Fibroblast of lung (primary cell): ENCODE results near the gene SFMBT2. TPM values are rescaled to one million over a fixed set of nuclear protein-coding genes. Genes with fewer than 3 reads are reported as not detected.

Experiments
- DNase-seq, 2 donors: peaks; one replicate each; pipeline versions ENCODE4 v3.0.0 to v3.0.0-alpha.2; 2010; ENCODE audit warnings: low read depth in 2 of 2
- H2AFZ ChIP-seq: 2 replicates; pipeline ENCODE4 v1.5.1; 2012; ENCODE audit warnings: low read length, control low read depth, inconsistent platforms
- H3K27ac ChIP-seq: 2 replicates; pipeline ENCODE4 v1.5.1; 2011; ENCODE audit warnings: low read length, control low read depth; ENCODE audit not compliant: insufficient read depth
- H3K27me3 ChIP-seq: 2 replicates; pipeline ENCODE4 v1.5.1; 2011; ENCODE audit warnings: mild to moderate bottlenecking, low read length; ENCODE audit not compliant: control insufficient read depth, insufficient read depth
- H3K36me3 ChIP-seq: 2 replicates; pipeline ENCODE4 v1.5.1; 2011; ENCODE audit warnings: low read length; ENCODE audit not compliant: control insufficient read depth, insufficient read depth
- H3K4me1 ChIP-seq: 2 replicates; pipeline ENCODE4 v1.5.1; 2011; ENCODE audit warnings: low read length; ENCODE audit not compliant: control insufficient read depth, insufficient read depth; ENCODE audit errors: extremely low read depth
- H3K4me2 ChIP-seq: 2 replicates; pipeline ENCODE4 v1.5.1; 2011; ENCODE audit warnings: low read length, control low read depth; ENCODE audit not compliant: insufficient read depth; ENCODE audit errors: extremely low read depth
- H3K4me3 ChIP-seq, 4 experiments: fragments of 200-600 bp in 1 of 4; sonication (generic) in 1 of 4; replicated peaks in 1 of 4; 2 replicates each; pipeline ENCODE4 v1.5.1; 2011 to 2016; ENCODE audit warnings: low read length in 4 of 4, low read depth in 3 of 4, mild to moderate bottlenecking in 3 of 4, control low read depth in 2 of 4, inconsistent platforms in 1 of 4, mixed read lengths in 1 of 4; ENCODE audit not compliant: insufficient read depth in 1 of 4; ENCODE audit errors: control extremely low read depth in 1 of 4
- H3K79me2 ChIP-seq: 2 replicates; pipeline ENCODE4 v1.5.1; 2012; ENCODE audit warnings: mild to moderate bottlenecking, low read length, inconsistent platforms; ENCODE audit not compliant: control insufficient read depth, insufficient read depth
- H3K9ac ChIP-seq: 2 replicates; pipeline ENCODE4 v1.5.1; 2011; ENCODE audit warnings: mild to moderate bottlenecking, low read length, control low read depth; ENCODE audit not compliant: insufficient read depth
- H3K9me3 ChIP-seq: 2 replicates; pipeline ENCODE4 v1.5.1; 2012; ENCODE audit warnings: low read depth, low read length; ENCODE audit not compliant: control insufficient read depth, insufficient read depth
- H4K20me1 ChIP-seq: 2 replicates; pipeline ENCODE4 v1.5.1; 2011; ENCODE audit warnings: low read length; ENCODE audit not compliant: control insufficient read depth, insufficient read depth; ENCODE audit errors: extremely low read depth
- EZH2 ChIP-seq: IDR thresholded peaks from 2 replicates; pipeline ENCODE4 v1.5.1; 2012; ENCODE audit warnings: low read length, control low read depth, mild to moderate bottlenecking; ENCODE audit errors: missing control alignments
- polyA plus RNA-seq, 2 donors: library from polyadenylated mRNA; depleted of rRNA in 1 of 2; stranded (reverse) in 1 of 2; unstranded in 1 of 2; fragments of >200 nt; gene quantifications; 2 replicates each; pipeline ENCODE4 v1.2.1, GENCODE V29; 2011 to 2012; ENCODE audit warnings: missing spikeins in 1 of 2
- total RNA-seq: library from RNA; depleted of rRNA; stranded (reverse); fragments of >200 nt; gene quantifications from 2 replicates; pipeline ENCODE4 v1.2.1, GENCODE V29; 2014
- TF ChIP-seq, protein P1 (sequence below), 2 donors: IDR thresholded peaks in 1 of 2; conservative IDR thresholded peaks in 1 of 2; 1 replicate in 1 of 2; 2 replicates in 1 of 2; pipeline ENCODE4 v1.5.1; 2011 to 2012; ENCODE audit warnings: low read length in 2 of 2, control low read depth in 1 of 2, inconsistent platforms in 1 of 2, low read depth in 1 of 2, mild to moderate bottlenecking in 1 of 2

SFMBT2 gene
- total and polyA plus RNA-seq, 2 donors (not counting 1 experiment from before 2014, with no cell fraction given): 0.52 to 2.5 TPM

DNA sequence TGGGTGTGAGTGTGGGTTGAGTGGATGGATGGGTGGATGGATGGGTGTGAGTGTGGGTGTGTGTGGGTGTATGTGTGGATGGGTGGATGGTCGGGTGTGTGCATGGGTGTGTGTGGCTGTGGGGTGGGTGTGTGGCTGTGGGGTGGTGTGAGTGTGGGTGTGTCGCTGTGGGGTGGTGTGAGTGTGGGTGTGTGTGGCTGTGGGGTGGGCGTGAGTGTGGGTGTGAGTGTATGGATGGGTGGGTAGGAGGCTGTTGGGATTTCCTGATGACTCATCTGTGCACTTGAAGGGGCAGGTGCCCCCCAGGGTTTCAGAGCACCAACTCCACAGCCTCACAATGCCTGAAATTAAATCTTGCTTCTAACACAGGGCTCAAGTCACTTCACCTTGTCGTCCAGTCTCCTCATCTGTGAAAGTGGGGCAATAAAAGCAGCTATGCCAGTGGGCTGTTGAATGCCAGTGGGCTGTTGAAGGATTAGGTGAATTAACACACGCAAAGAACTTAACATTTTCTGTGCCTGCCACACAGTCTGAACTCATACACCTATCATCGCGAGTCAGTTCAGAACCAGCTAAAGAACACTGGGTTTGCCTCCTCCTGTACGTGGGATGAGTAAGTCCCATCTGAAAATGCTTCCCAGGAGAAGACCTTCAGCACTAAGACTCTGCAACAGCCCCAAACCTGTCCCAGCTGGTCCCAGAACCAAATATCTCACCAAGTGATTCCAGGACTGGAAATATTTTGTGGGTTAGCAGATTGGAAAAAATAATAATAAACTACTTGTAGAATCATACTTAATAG, 32.0 kb downstream of the SFMBT2 start:
- TF ChIP-seq, protein P1, sequence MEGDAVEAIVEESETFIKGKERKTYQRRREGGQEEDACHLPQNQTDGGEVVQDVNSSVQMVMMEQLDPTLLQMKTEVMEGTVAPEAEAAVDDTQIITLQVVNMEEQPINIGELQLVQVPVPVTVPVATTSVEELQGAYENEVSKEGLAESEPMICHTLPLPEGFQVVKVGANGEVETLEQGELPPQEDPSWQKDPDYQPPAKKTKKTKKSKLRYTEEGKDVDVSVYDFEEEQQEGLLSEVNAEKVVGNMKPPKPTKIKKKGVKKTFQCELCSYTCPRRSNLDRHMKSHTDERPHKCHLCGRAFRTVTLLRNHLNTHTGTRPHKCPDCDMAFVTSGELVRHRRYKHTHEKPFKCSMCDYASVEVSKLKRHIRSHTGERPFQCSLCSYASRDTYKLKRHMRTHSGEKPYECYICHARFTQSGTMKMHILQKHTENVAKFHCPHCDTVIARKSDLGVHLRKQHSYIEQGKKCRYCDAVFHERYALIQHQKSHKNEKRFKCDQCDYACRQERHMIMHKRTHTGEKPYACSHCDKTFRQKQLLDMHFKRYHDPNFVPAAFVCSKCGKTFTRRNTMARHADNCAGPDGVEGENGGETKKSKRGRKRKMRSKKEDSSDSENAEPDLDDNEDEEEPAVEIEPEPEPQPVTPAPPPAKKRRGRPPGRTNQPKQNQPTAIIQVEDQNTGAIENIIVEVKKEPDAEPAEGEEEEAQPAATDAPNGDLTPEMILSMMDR (conservative IDR thresholded peaks at IDR 0.05 in 1 of 2, IDR thresholded peaks at IDR 0.05 in 1 of 2; ENCODE audit: low read depth in 1 of 2, low read length in 2 of 2): no peak
- no peak for TF ChIP-seq EZH2
- H3K36me3 ChIP-seq: no peaks in the 10 kb centered on the region
- H3K9ac ChIP-seq: no peak overlapping the region
- H2AFZ ChIP-seq: no peak overlapping the region
- no peak for DNase-seq
- no peaks in the 10 kb centered on the region for H3K4me1 ChIP-seq
- H3K27ac ChIP-seq: no peak overlapping the region
- H3K79me2 ChIP-seq: no peaks in the 10 kb centered on the region
- H4K20me1 ChIP-seq: no peaks in the 10 kb centered on the region
- no peaks in the 10 kb centered on the region for H3K9me3 ChIP-seq
- no peak overlapping the region for H3K4me2 ChIP-seq
- H3K4me3 ChIP-seq: no peak overlapping the region
- H3K27me3 ChIP-seq: no peaks in the 10 kb centered on the region

DNA sequence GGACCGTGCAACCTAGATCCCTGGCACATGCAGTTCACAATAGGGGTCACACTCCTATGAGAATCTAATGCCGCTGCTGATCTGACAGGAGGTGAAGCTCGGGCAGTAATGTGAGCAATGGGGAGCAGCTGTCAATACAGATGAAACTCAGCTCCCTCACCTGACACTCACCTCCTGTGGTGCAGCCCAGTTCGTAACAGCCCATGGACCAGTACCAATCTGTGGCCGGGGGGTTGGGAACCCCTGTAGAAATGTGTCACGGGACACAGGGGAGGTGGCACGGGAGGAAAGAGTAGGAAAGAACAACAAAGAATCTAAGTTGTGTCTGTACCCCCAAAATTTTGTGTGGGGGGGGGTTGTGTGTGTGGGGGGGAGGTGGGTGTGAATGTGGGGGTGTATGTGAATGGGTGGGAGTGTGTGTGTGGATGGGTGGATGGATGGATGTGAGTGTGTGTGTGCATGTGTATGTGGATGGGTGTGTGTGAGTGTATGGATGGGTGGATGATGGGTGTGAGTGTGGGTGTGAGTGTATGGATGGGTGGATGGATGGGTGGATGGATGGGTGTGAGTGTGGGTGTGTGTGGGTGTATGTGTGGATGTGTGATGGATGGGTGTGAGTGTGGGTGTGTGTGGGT, 33.1 kb downstream of the SFMBT2 start:
- Histone ChIP-seq H3K4me1 (no peaks in the 10 kb centered on the region), H3K9me3 (no peaks in the 10 kb centered on the region), H3K36me3 (no peaks in the 10 kb centered on the region), H3K4me2 (no peak overlapping the region), H4K20me1 (no peaks in the 10 kb centered on the region), H3K9ac (no peak overlapping the region), H3K27me3 (no peaks in the 10 kb centered on the region), H3K27ac (no peak overlapping the region), H2AFZ (no peak overlapping the region), H3K79me2 (no peaks in the 10 kb centered on the region), H3K4me3 (no peak overlapping the region)
- DNase-seq: no peak
- no peak for TF ChIP-seq EZH2
- TF ChIP-seq, protein P1 (conservative IDR thresholded peaks at IDR 0.05 in 1 of 2, IDR thresholded peaks at IDR 0.05 in 1 of 2; ENCODE audit: low read depth in 1 of 2, low read length in 2 of 2): no peak

DNA sequence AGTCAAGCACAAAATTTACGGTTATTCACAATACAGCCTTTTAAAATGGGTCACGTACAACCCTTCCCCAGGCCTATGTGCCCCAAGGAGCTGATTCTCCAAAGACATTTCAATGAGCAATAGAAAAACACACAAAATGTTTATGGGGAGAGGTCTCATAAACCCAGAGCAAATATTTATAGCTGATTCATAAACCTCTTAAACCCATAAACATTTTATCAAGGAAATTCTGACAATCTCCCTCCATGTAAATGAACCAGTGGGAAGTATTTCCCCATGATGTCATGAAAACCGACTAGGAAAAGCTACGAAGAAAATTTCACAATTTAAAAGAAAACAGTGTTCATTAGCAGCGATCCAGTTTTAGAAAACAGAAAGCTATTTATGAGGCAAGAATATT, 36.0 kb downstream of the SFMBT2 start:
- H3K4me2 ChIP-seq: no peak overlapping the region
- H3K36me3 ChIP-seq: no peaks in the 10 kb centered on the region
- H3K9ac ChIP-seq: no peak overlapping the region
- DNase-seq: no peak
- H3K27ac ChIP-seq: no peak overlapping the region
- H4K20me1 ChIP-seq: no peaks in the 10 kb centered on the region
- TF ChIP-seq, protein P1 (conservative IDR thresholded peaks at IDR 0.05 in 1 of 2, IDR thresholded peaks at IDR 0.05 in 1 of 2; ENCODE audit: low read depth in 1 of 2, low read length in 2 of 2): no peak
- no peak for TF ChIP-seq EZH2
- no peaks in the 10 kb centered on the region for H3K9me3 ChIP-seq
- H3K27me3 ChIP-seq: no peaks in the 10 kb centered on the region
- H3K4me3 ChIP-seq: no peak overlapping the region
- H2AFZ ChIP-seq: no peak overlapping the region
- H3K4me1 ChIP-seq: no peaks in the 10 kb centered on the region
- H3K79me2 ChIP-seq: no peaks in the 10 kb centered on the region
